ENCODE data around the gene FADS2. TPM values are rescaled to one million over a fixed set of nuclear protein-coding genes. Genes with fewer than 3 reads are reported as not detected.

Gene FADS2
- total and polyA plus RNA-seq, 9 of the 15 experiments (the other 6 are each of a cell fraction or from before 2014, with no cell fraction given) = 2.9 to 42.8 (median 16.2) TPM

- DNase-seq (ENCODE audit: extremely low read depth in 1 of 4, low spot score in 3 of 4) (peak; percentile 75 to 93 (median 82)), ATAC-seq (peak; percentile 85), FAIRE-seq (peak; percentile 97)
- Histone ChIP-seq H3K9me1 (ENCODE audit: control insufficient read depth, insufficient read depth, low read length) (peaks cover 5% of the 10 kb centered on the region), H3K9ac (ENCODE audit: insufficient read depth in 1 of 2, low read depth in 2 of 2, low read length in 2 of 2) (peak overlapping the region; percentile 68 to 90), H3K36me3 (ENCODE audit: control insufficient read depth, insufficient read depth, low read length) (peaks cover 18% of the 10 kb centered on the region), H3K79me2 (ENCODE audit: control insufficient read depth, insufficient read depth, low read length) (peaks cover 8% of the 10 kb centered on the region; the same call in 2 of the 3 replicates), H3K4me2 (ENCODE audit: insufficient read depth, low read length) (peak overlapping the region; percentile 73), H3K9me3 (replicated peaks; ENCODE audit: control insufficient read depth, insufficient read depth, low read depth, low read length) (no peaks in the 10 kb centered on the region), H3K4me1 (replicated peaks in 1 of 2; ENCODE audit: control insufficient read depth in 2 of 2, insufficient read depth in 2 of 2, low read length in 2 of 2) (peaks cover 45 to 61% of the 10 kb centered on the region in 2 experiments), H3K4me3 (no peak overlapping the region), H3K27ac (ENCODE audit: extremely low read depth, low read depth, low read length) (peak overlapping the region; percentile 90), H3K27me3 (ENCODE audit: control insufficient read depth in 2 of 2, insufficient read depth in 2 of 2, low read length in 2 of 2) (no peaks in the 10 kb centered on the region), H2AFZ (ENCODE audit: low read depth, low read length) (peak overlapping the region; percentile 61), H4K20me1 (replicated peaks; ENCODE audit: control insufficient read depth, insufficient read depth, low read length) (no peaks in the 10 kb centered on the region)
- intact Hi-C loops (cut with micrococcal nuclease) = no loop called here
- WGBS (ENCODE audit: insufficient coverage, low coverage, missing lambda C conversion rate) = 5% methylated on average over 12 of the region's 12 CpGs
- POLR2A ChIA-PET = interaction anchor here (0.7 to 1.6 kb wide), 9 partner anchors 9 to 121 kb away, joined by 3 to 6 read pairs (median 4); partner anchors contain the start of gene FADS1
- CTCF ChIA-PET (ENCODE audit: low intra/inter-chr PET ratio) = no interaction called here
- in situ Hi-C loops (cut with MboI) = no loop called here
- TSS peak; percentile 78 for BruUV-seq (replicated peaks)
- peak; percentile 91; the same call in 1 of the 2 replicates for TF ChIP-seq POLR2AphosphoS5 (IDR thresholded peaks at IDR 0.05; ENCODE audit: control insufficient read depth, insufficient read depth, low read depth, low read length)
- no peak for TF ChIP-seq THRA (IDR thresholded peaks at IDR 0.05)
- TF ChIP-seq ZNF639 (CRISPR knock-in tag; conservative IDR thresholded peaks at IDR 0.05 in 1 of 2, IDR thresholded peaks at IDR 0.05 in 1 of 2) = peak in 1 of 2 experiments; percentile 85; a peak in 1 of 4 replicates
- peak; percentile 75 for TF ChIP-seq CREM (IDR thresholded peaks at IDR 0.05; ENCODE audit: low read depth)
- no peak for TF ChIP-seq FUS (optimal IDR thresholded peaks at IDR 0.05; ENCODE audit: low read depth, low read length)
- peak in 1 of 2 experiments; percentile 75 for TF ChIP-seq NCOA2 (IDR thresholded peaks at IDR 0.05; ENCODE audit: partially characterized antibody in 2 of 2)
- TF ChIP-seq ZFP91 (CRISPR knock-in tag; IDR thresholded peaks at IDR 0.05) = no peak
- TF ChIP-seq SAFB (IDR thresholded peaks at IDR 0.05; ENCODE audit: borderline replicate concordance, low read depth, low read length) = no peak
- peak; percentile 13; the same call in 1 of the 2 replicates for TF ChIP-seq KLF6 (CRISPR knock-in tag; IDR thresholded peaks at IDR 0.05; ENCODE audit: borderline replicate concordance)
- no peak for TF ChIP-seq ZNF133 (CRISPR knock-in tag; IDR thresholded peaks at IDR 0.05)
- TF ChIP-seq ZNF398 (CRISPR knock-in tag; IDR thresholded peaks at IDR 0.05) = no peak
- TF ChIP-seq ZNF143 (CRISPR knock-in tag; IDR thresholded peaks at IDR 0.05) = no peak
Observed at GRCh38 chr11:61841636-61842527, 13.8 kb downstream of the FADS2 start.
